Measurements from ENCODE around the gene DCLK3.

GRCh38 chr3:36663666-36664291 lies 100.6 kb downstream of the DCLK3 start:
- TF ChIP-seq ZNF70 (CRISPR knock-in tag; IDR thresholded peaks at IDR 0.05) (no peak), CSRNP3 (CRISPR knock-in tag; IDR thresholded peaks at IDR 0.05) (no peak), ESRRG (CRISPR knock-in tag; IDR thresholded peaks at IDR 0.05) (no peak), SNAI2 (CRISPR knock-in tag; IDR thresholded peaks at IDR 0.05) (no peak), ISL1 (CRISPR knock-in tag; IDR thresholded peaks at IDR 0.05) (peak; percentile 98), ZC3H10 (CRISPR knock-in tag; IDR thresholded peaks at IDR 0.05) (0 out of 2 replicates have a peak, but pooled peaks have one; percentile 47), ARNTL (CRISPR knock-in tag; IDR thresholded peaks at IDR 0.05; ENCODE audit: borderline replicate concordance, low read depth) (no peak), PATZ1 (CRISPR knock-in tag; IDR thresholded peaks at IDR 0.05; ENCODE audit: borderline replicate concordance) (0 out of 2 replicates have a peak, but pooled peaks have one; percentile 22), RARB (CRISPR knock-in tag; IDR thresholded peaks at IDR 0.05) (no peak), CREB5 (CRISPR knock-in tag; IDR thresholded peaks at IDR 0.05; ENCODE audit: low read depth) (no peak), ZNF565 (CRISPR knock-in tag; conservative IDR thresholded peaks at IDR 0.05; ENCODE audit: low read depth) (no peak), ZFP30 (CRISPR knock-in tag; IDR thresholded peaks at IDR 0.05) (no peak), PPARA (CRISPR knock-in tag; IDR thresholded peaks at IDR 0.05; ENCODE audit: borderline replicate concordance) (no peak)
